Measurements from ENCODE around the gene ALX3.

ALX3 gene

DNA sequence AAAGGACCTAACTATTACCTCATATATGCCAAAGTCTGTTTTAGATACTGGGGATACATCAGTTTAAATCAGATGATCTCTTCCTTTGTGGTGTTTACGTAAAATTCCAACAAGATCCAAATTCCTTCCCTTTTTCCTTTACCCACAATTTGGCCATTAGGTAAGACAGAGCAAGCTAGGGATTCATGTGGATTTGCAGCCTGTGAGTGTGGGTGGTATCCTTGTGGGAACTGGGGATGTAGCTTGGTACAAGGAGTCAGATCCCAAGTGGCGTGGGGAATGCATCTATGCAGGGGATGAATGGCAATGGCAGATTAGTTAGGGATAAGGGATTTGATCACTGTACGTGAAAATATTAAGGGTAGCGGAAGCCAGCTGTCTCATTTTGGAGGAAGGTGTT is 45.9 kb downstream of the ALX3 start:
- H2BK12ac ChIP-seq (ENCODE audit: low read length in 2 of 2): no peak overlapping the region
- no peak overlapping the region for H2BK120ac ChIP-seq (ENCODE audit: low read depth, low read length)
- no peak overlapping the region for H2BK5ac ChIP-seq (ENCODE audit: low read depth, low read length, poor library complexity, severe bottlenecking)
- H3K23ac ChIP-seq (ENCODE audit: low read length in 2 of 2): no peak overlapping the region
- H2BK15ac ChIP-seq (ENCODE audit: low read depth, poor library complexity, severe bottlenecking): no peak overlapping the region
- no peak overlapping the region for H3K9ac ChIP-seq (ENCODE audit: low read length)
- H4K91ac ChIP-seq (ENCODE audit: low read length): no peak overlapping the region
- H3K14ac ChIP-seq (ENCODE audit: low read length in 2 of 2): no peak overlapping the region
- no peaks in the 10 kb centered on the region for H3K27me3 ChIP-seq (ENCODE audit: control insufficient read depth in 1 of 2, insufficient read depth in 1 of 2, low read length in 2 of 2)
- 97% methylated on average over 4 of the region's 4 CpGs for WGBS
- no peak for DNase-seq
- no peak overlapping the region for H4K8ac ChIP-seq (ENCODE audit: low read length)
- H3K36me3 ChIP-seq (ENCODE audit: control insufficient read depth in 1 of 2, insufficient read depth in 2 of 2, low read depth in 1 of 2, low read length in 2 of 2): peaks cover 8 to 57% of the 10 kb centered on the region in 2 experiments
- H2AK5ac ChIP-seq (ENCODE audit: low read length, severe bottlenecking): no peak overlapping the region
- H3K4me1 ChIP-seq (ENCODE audit: control insufficient read depth, insufficient read depth, low read depth, low read length): peaks cover 2% of the 10 kb centered on the region
- no peaks in the 10 kb centered on the region for H3K9me3 ChIP-seq (ENCODE audit: control insufficient read depth, low read length)
- H3K4me3 ChIP-seq (ENCODE audit: insufficient read depth in 1 of 2, low read depth in 1 of 2, low read length in 2 of 2): no peak overlapping the region
- no peak overlapping the region for H3K4ac ChIP-seq (ENCODE audit: low read depth in 1 of 2, low read length in 2 of 2)
- H3K4me2 ChIP-seq (ENCODE audit: low read length, poor library complexity, severe bottlenecking): no peak overlapping the region
- H3K79me1 ChIP-seq (replicated peaks; ENCODE audit: low read length, poor library complexity, severe bottlenecking): no peaks in the 10 kb centered on the region
- H2AFZ ChIP-seq (ENCODE audit: low read depth, low read length): no peak overlapping the region
- H3K27ac ChIP-seq (ENCODE audit: low read length, poor library complexity, severe bottlenecking): no peak overlapping the region
- no peak overlapping the region for H3K18ac ChIP-seq (ENCODE audit: low read depth in 1 of 2, low read length in 2 of 2)

DNA sequence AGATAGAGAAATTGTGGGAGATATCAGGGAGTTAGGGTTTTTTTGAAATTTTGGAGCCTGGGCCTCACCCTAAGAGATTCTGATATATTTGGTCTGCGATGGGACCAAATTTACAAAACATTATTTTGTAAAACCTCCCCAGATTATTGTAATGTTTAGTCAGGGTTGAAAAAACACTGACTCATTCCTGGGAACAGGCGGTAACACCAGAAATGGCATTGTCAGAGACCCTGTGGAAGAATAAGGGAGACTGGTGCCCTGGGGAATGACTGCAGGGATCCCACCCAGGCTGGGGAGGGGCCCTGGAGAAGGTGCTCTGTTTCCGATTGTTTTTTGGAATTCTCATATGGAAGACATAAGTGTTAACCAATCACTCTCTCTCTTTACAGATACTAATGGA is 49.2 kb downstream of the ALX3 start:
- no peak overlapping the region for H3K4ac ChIP-seq (ENCODE audit: low read depth in 1 of 2, low read length in 2 of 2)
- H2BK120ac ChIP-seq (ENCODE audit: low read depth, low read length): no peak overlapping the region
- H4K8ac ChIP-seq (ENCODE audit: low read length): no peak overlapping the region
- no peak overlapping the region for H2BK12ac ChIP-seq (ENCODE audit: low read length in 2 of 2)
- DNase-seq: no peak
- WGBS: 96% methylated on average over 2 of the region's 3 CpGs
- H2AFZ ChIP-seq (ENCODE audit: low read depth, low read length): no peak overlapping the region
- no peak overlapping the region for H3K18ac ChIP-seq (ENCODE audit: low read depth in 1 of 2, low read length in 2 of 2)
- H3K9me3 ChIP-seq (ENCODE audit: control insufficient read depth, low read length): no peaks in the 10 kb centered on the region
- H3K23ac ChIP-seq (ENCODE audit: low read length in 2 of 2): no peak overlapping the region
- peaks cover 5% of the 10 kb centered on the region for H3K79me1 ChIP-seq (replicated peaks; ENCODE audit: low read length, poor library complexity, severe bottlenecking)
- peaks cover 27 to 90% of the 10 kb centered on the region in 2 experiments for H3K36me3 ChIP-seq (ENCODE audit: control insufficient read depth in 1 of 2, insufficient read depth in 2 of 2, low read depth in 1 of 2, low read length in 2 of 2)
- H3K4me3 ChIP-seq (ENCODE audit: insufficient read depth in 1 of 2, low read depth in 1 of 2, low read length in 2 of 2): no peak overlapping the region
- no peak overlapping the region for H3K14ac ChIP-seq (ENCODE audit: low read length in 2 of 2)
- H3K4me2 ChIP-seq (ENCODE audit: low read length, poor library complexity, severe bottlenecking): no peak overlapping the region
- H2BK5ac ChIP-seq (ENCODE audit: low read depth, low read length, poor library complexity, severe bottlenecking): no peak overlapping the region
- H3K27me3 ChIP-seq (ENCODE audit: control insufficient read depth in 1 of 2, insufficient read depth in 1 of 2, low read length in 2 of 2): no peaks in the 10 kb centered on the region
- H3K9ac ChIP-seq (ENCODE audit: low read length): no peak overlapping the region
- H4K91ac ChIP-seq (ENCODE audit: low read length): no peak overlapping the region
- no peak overlapping the region for H2BK15ac ChIP-seq (ENCODE audit: low read depth, poor library complexity, severe bottlenecking)
- peaks cover 2% of the 10 kb centered on the region for H3K4me1 ChIP-seq (ENCODE audit: control insufficient read depth, insufficient read depth, low read depth, low read length)
- H3K27ac ChIP-seq (ENCODE audit: low read length, poor library complexity, severe bottlenecking): no peak overlapping the region
- H2AK5ac ChIP-seq (ENCODE audit: low read length, severe bottlenecking): no peak overlapping the region

DNA sequence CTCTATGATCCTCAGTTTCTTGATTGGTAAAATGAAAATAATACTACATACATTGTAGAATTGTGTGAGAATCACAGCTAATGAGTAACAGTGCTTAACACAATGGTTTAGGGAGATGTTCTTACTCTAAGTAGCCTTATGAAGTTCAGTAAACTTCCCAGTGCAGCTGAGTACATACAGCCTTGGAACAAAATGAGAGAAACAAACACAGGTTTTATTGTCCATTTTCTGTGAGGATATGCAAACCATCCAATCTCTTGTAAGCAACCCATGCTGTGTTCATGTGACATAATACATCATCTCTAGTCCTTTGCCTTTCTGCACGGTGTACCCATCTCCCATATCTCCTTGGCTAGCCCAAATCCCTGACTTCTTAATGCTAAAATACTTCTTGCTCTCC is 50.7 kb downstream of the ALX3 start:
- Histone ChIP-seq H2BK120ac (ENCODE audit: low read depth, low read length) (no peak overlapping the region), H3K79me1 (replicated peaks; ENCODE audit: low read length, poor library complexity, severe bottlenecking) (peaks cover 5% of the 10 kb centered on the region), H2BK12ac (ENCODE audit: low read length in 2 of 2) (no peak overlapping the region), H2AFZ (ENCODE audit: low read depth, low read length) (no peak overlapping the region), H3K9ac (ENCODE audit: low read length) (no peak overlapping the region), H3K36me3 (ENCODE audit: control insufficient read depth in 1 of 2, insufficient read depth in 2 of 2, low read depth in 1 of 2, low read length in 2 of 2) (peaks cover 27 to 100% of the 10 kb centered on the region in 2 experiments), H2AK5ac (ENCODE audit: low read length, severe bottlenecking) (no peak overlapping the region), H3K18ac (ENCODE audit: low read depth in 1 of 2, low read length in 2 of 2) (no peak overlapping the region), H3K4me2 (ENCODE audit: low read length, poor library complexity, severe bottlenecking) (no peak overlapping the region), H3K23ac (ENCODE audit: low read length in 2 of 2) (no peak overlapping the region), H3K27me3 (ENCODE audit: control insufficient read depth in 1 of 2, insufficient read depth in 1 of 2, low read length in 2 of 2) (no peaks in the 10 kb centered on the region), H2BK15ac (ENCODE audit: low read depth, poor library complexity, severe bottlenecking) (no peak overlapping the region), H2BK5ac (ENCODE audit: low read depth, low read length, poor library complexity, severe bottlenecking) (no peak overlapping the region), H3K4ac (ENCODE audit: low read depth in 1 of 2, low read length in 2 of 2) (no peak overlapping the region), H3K9me3 (ENCODE audit: control insufficient read depth, low read length) (no peaks in the 10 kb centered on the region), H4K8ac (ENCODE audit: low read length) (no peak overlapping the region), H4K91ac (ENCODE audit: low read length) (no peak overlapping the region), H3K27ac (ENCODE audit: low read length, poor library complexity, severe bottlenecking) (no peak overlapping the region), H3K4me3 (ENCODE audit: insufficient read depth in 1 of 2, low read depth in 1 of 2, low read length in 2 of 2) (no peak overlapping the region), H3K4me1 (ENCODE audit: control insufficient read depth, insufficient read depth, low read depth, low read length) (peaks cover 2% of the 10 kb centered on the region), H3K14ac (ENCODE audit: low read length in 2 of 2) (no peak overlapping the region)
- no peak for DNase-seq
- 100% methylated on average over 1 of the region's 1 CpG for WGBS

DNA sequence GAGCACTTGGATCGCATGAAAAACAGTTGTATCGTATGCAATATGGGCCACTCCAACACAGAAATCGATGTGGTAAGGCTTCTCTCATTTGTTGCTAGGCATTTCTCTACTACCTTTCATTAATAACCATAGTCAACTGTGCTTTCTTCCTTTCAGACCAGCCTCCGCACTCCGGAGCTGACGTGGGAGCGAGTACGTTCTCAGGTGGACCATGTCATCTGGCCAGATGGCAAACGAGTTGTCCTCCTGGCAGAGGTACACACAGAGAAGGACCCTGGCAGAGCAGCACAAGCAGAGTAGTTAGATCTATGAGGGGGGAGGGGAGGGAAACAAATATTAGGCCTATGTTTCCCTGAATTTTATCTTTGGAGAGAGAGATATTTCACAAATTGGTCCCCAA is 52.1 kb downstream of the ALX3 start:
- Histone ChIP-seq H3K23ac (ENCODE audit: low read length in 2 of 2) (no peak overlapping the region), H4K91ac (ENCODE audit: low read length) (no peak overlapping the region), H3K36me3 (ENCODE audit: control insufficient read depth in 1 of 2, insufficient read depth in 2 of 2, low read depth in 1 of 2, low read length in 2 of 2) (peaks cover 33 to 96% of the 10 kb centered on the region in 2 experiments), H3K27ac (ENCODE audit: low read length, poor library complexity, severe bottlenecking) (no peak overlapping the region), H3K14ac (ENCODE audit: low read length in 2 of 2) (no peak overlapping the region), H2AK5ac (ENCODE audit: low read length, severe bottlenecking) (no peak overlapping the region), H3K4me3 (ENCODE audit: insufficient read depth in 1 of 2, low read depth in 1 of 2, low read length in 2 of 2) (no peak overlapping the region), H3K4ac (ENCODE audit: low read depth in 1 of 2, low read length in 2 of 2) (no peak overlapping the region), H2AFZ (ENCODE audit: low read depth, low read length) (no peak overlapping the region), H3K9me3 (ENCODE audit: control insufficient read depth, low read length) (no peaks in the 10 kb centered on the region), H3K9ac (ENCODE audit: low read length) (no peak overlapping the region), H3K79me1 (replicated peaks; ENCODE audit: low read length, poor library complexity, severe bottlenecking) (peaks cover 5% of the 10 kb centered on the region), H4K8ac (ENCODE audit: low read length) (no peak overlapping the region), H2BK12ac (ENCODE audit: low read length in 2 of 2) (no peak overlapping the region), H2BK15ac (ENCODE audit: low read depth, poor library complexity, severe bottlenecking) (no peak overlapping the region), H2BK120ac (ENCODE audit: low read depth, low read length) (no peak overlapping the region), H2BK5ac (ENCODE audit: low read depth, low read length, poor library complexity, severe bottlenecking) (no peak overlapping the region), H3K27me3 (ENCODE audit: control insufficient read depth in 1 of 2, insufficient read depth in 1 of 2, low read length in 2 of 2) (no peaks in the 10 kb centered on the region), H3K4me2 (ENCODE audit: low read length, poor library complexity, severe bottlenecking) (no peak overlapping the region), H3K4me1 (ENCODE audit: control insufficient read depth, insufficient read depth, low read depth, low read length) (peaks cover 2% of the 10 kb centered on the region), H3K18ac (ENCODE audit: low read depth in 1 of 2, low read length in 2 of 2) (no peak overlapping the region)
- no peak for DNase-seq
- WGBS: 97% methylated on average over 9 of the region's 9 CpGs
